IMR-90 (cell line): ENCODE results near the gene SCTR. TPM values are rescaled to one million over a fixed set of nuclear protein-coding genes. Genes with fewer than 3 reads are reported as not detected.

Experiments used
- ATAC-seq: fragments of 200-7000 bp; cut with Tn5 transposase; 2 replicates; pipeline ENCODE4 v1.9.1; 2020; ENCODE audit warnings: low read depth, mild to moderate bottlenecking, moderate library complexity
- BruUV-seq: library from RNA; stranded (reverse); fragments of 400-500 nt; replicated peaks from 2 replicates; lab custom pipeline; 2021; lab: Mats Ljungman, UMichigan
- CTCF ChIA-PET: fragments of 300-600 bp; formaldehyde crosslinking; extraction: SDS; loops from one replicate; lab custom pipeline; 2021; ENCODE audit warnings: antibody characterized with exemption; lab: Yijun Ruan, JAX
- POLR2A ChIA-PET: fragments of 300-600 bp; sonication (Branson Sonifier 250); formaldehyde crosslinking; loops from one replicate; lab custom pipeline; 2022; ENCODE audit warnings: antibody characterized with exemption; ENCODE audit not compliant: unreplicated experiment; lab: Charles Lee
- DNase-seq: peaks from one replicate; pipeline ENCODE4 v3.0.0; 2013
- H2AFZ ChIP-seq: replicated peaks from 2 replicates; pipeline ENCODE3; 2013; ENCODE audit warnings: low read length, mild to moderate bottlenecking; ENCODE audit not compliant: poor library complexity
- H2AK5ac ChIP-seq: 2 replicates; pipeline ENCODE4 v1.6.1; 2013; ENCODE audit warnings: low read depth, low read length, inconsistent platforms
- H2AK9ac ChIP-seq: replicated peaks from 2 replicates; pipeline ENCODE3; 2013; ENCODE audit warnings: mild to moderate bottlenecking, low read depth, low read length, moderate library complexity; ENCODE audit not compliant: poor library complexity
- H2BK120ac ChIP-seq: 2 replicates; pipeline ENCODE4 v1.6.1; 2013; ENCODE audit warnings: low read depth, low read length, inconsistent platforms
- H2BK15ac ChIP-seq: 3 replicates; pipeline ENCODE4 v1.6.1; 2013; ENCODE audit warnings: low read depth, low read length, inconsistent platforms
- H2BK20ac ChIP-seq: 2 replicates; pipeline ENCODE4 v1.6.1; 2013; ENCODE audit warnings: low read depth, mild to moderate bottlenecking, inconsistent platforms, low read length, moderate library complexity
- H2BK5ac ChIP-seq: 2 replicates; pipeline ENCODE4 v1.6.1; 2013; ENCODE audit warnings: mild to moderate bottlenecking, low read depth, low read length, inconsistent platforms; ENCODE audit not compliant: poor library complexity, severe bottlenecking
- H3K14ac ChIP-seq: replicated peaks from 2 replicates; pipeline ENCODE4 v1.6.1; 2013; ENCODE audit warnings: low read depth, low read length, inconsistent platforms
- H3K18ac ChIP-seq: 2 replicates; pipeline ENCODE4 v1.6.1; 2013; ENCODE audit warnings: low read depth, low read length, control low read depth
- H3K23ac ChIP-seq: 2 replicates; pipeline ENCODE4 v1.6.1; 2013; ENCODE audit warnings: low read depth, low read length, inconsistent platforms
- H3K27ac ChIP-seq: 2 replicates; pipeline ENCODE4 v1.5.1; 2013; ENCODE audit warnings: mild to moderate bottlenecking, control low read depth, low read length; ENCODE audit not compliant: insufficient read depth
- H3K27me3 ChIP-seq: 2 replicates; pipeline ENCODE4 v1.6.1; 2013; ENCODE audit warnings: low read length; ENCODE audit not compliant: control insufficient read depth, insufficient read depth
- H3K36me3 ChIP-seq: 2 replicates; pipeline ENCODE4 v1.6.1; 2013; ENCODE audit warnings: low read length, mixed read lengths; ENCODE audit not compliant: control insufficient read depth, insufficient read depth
- H3K4ac ChIP-seq: 2 replicates; pipeline ENCODE4 v1.6.1; 2013; ENCODE audit warnings: low read depth, low read length, inconsistent platforms
- H3K4me1 ChIP-seq: 2 replicates; pipeline ENCODE4 v1.6.1; 2013; ENCODE audit warnings: low read length, mixed read lengths; ENCODE audit not compliant: control insufficient read depth, insufficient read depth
- H3K4me2 ChIP-seq: 2 replicates; pipeline ENCODE4 v1.6.1; 2013; ENCODE audit warnings: low read depth, mild to moderate bottlenecking, control low read depth, low read length, moderate library complexity
- H3K4me3 ChIP-seq: 2 replicates; pipeline ENCODE4 v1.5.1; 2013; ENCODE audit warnings: low read depth, mild to moderate bottlenecking, control low read depth, low read length, moderate library complexity; ENCODE audit not compliant: insufficient read depth
- H3K56ac ChIP-seq: 2 replicates; pipeline ENCODE4 v1.6.1; 2013; ENCODE audit warnings: low read length, inconsistent platforms; ENCODE audit not compliant: insufficient read depth; ENCODE audit errors: extremely low read depth
- H3K79me1 ChIP-seq, 2 experiments: 2 replicates each; pipeline ENCODE4 v1.6.1; 2013; ENCODE audit warnings: low read length in 2 of 2, inconsistent platforms in 1 of 2, low read depth in 1 of 2
- H3K9ac ChIP-seq: 2 replicates; pipeline ENCODE4 v1.6.1; 2013; ENCODE audit warnings: low read depth, low read length, control low read depth
- H3K9me1 ChIP-seq: 2 replicates; pipeline ENCODE4 v1.6.1; 2013; ENCODE audit warnings: low read length, inconsistent platforms; ENCODE audit not compliant: insufficient read depth
- H3K9me3 ChIP-seq: 2 replicates; pipeline ENCODE4 v1.6.1; 2013; ENCODE audit warnings: low read length; ENCODE audit not compliant: control insufficient read depth, insufficient read depth
- H4K20me1 ChIP-seq: 2 replicates; pipeline ENCODE4 v1.6.1; 2013; ENCODE audit warnings: low read length, inconsistent platforms; ENCODE audit not compliant: insufficient read depth
- H4K5ac ChIP-seq: 2 replicates; pipeline ENCODE4 v1.6.1; 2013; ENCODE audit warnings: mild to moderate bottlenecking, low read depth, low read length, control low read depth
- H4K8ac ChIP-seq, 2 experiments: 2 replicates each; pipeline ENCODE4 v1.6.1; 2013; ENCODE audit warnings: low read depth in 2 of 2, low read length in 2 of 2, control low read depth in 1 of 2, inconsistent platforms in 1 of 2
- H4K91ac ChIP-seq: 2 replicates; pipeline ENCODE4 v1.6.1; 2013; ENCODE audit warnings: low read depth, low read length, inconsistent platforms; ENCODE audit not compliant: insufficient read depth
- BHLHE40 ChIP-seq: fragments of 150-350 bp; IDR thresholded peaks from 2 replicates; pipeline ENCODE4 v1.6.1; 2016; ENCODE audit warnings: mild to moderate bottlenecking, low read depth, low read length
- CEBPB ChIP-seq: IDR thresholded peaks from 2 replicates; pipeline ENCODE4 v1.6.1; 2012; ENCODE audit warnings: low read depth, low read length, improper control_type of control experiment
- CHD1 ChIP-seq: IDR thresholded peaks from 2 replicates; pipeline ENCODE4 v1.6.1; 2012; ENCODE audit warnings: low read depth, low read length, improper control_type of control experiment
- CTCF ChIP-seq: conservative IDR thresholded peaks from 2 replicates; pipeline ENCODE4 v1.5.1; 2012; ENCODE audit warnings: mild to moderate bottlenecking, low read depth, low read length, improper control_type of control experiment
- ELK1 ChIP-seq: fragments of 150-350 bp; IDR thresholded peaks from 2 replicates; pipeline ENCODE4 v1.6.1; 2016; ENCODE audit warnings: low read depth, mild to moderate bottlenecking, low read length, moderate library complexity, borderline replicate concordance
- FOS ChIP-seq: fragments of 150-350 bp; IDR thresholded peaks from 2 replicates; pipeline ENCODE4 v1.6.1; 2016; ENCODE audit warnings: low read depth, low read length
- MAFK ChIP-seq: IDR thresholded peaks from 2 replicates; pipeline ENCODE4 v1.6.1; 2012; ENCODE audit warnings: low read depth, low read length, improper control_type of control experiment
- MAZ ChIP-seq: IDR thresholded peaks from 2 replicates; pipeline ENCODE4 v1.6.1; 2012; ENCODE audit warnings: low read depth, mild to moderate bottlenecking, low read length, improper control_type of control experiment, moderate library complexity, borderline replicate concordance
- MXI1 ChIP-seq: IDR thresholded peaks from 2 replicates; pipeline ENCODE4 v1.6.1; 2012; ENCODE audit warnings: low read depth, mild to moderate bottlenecking, low read length, moderate library complexity, borderline replicate concordance
- NFE2L2 ChIP-seq: fragments of 150-350 bp; IDR thresholded peaks from 2 replicates; pipeline ENCODE4 v1.6.1; 2016; ENCODE audit warnings: low read depth, mild to moderate bottlenecking, low read length
- POLR2A ChIP-seq: IDR thresholded peaks from 2 replicates; pipeline ENCODE4 v1.6.1; 2012; ENCODE audit warnings: mild to moderate bottlenecking, low read depth, low read length
- RAD21 ChIP-seq: IDR thresholded peaks from 2 replicates; pipeline ENCODE4 v1.6.1; 2012; ENCODE audit warnings: low read length, improper control_type of control experiment
- RCOR1 ChIP-seq: IDR thresholded peaks from 2 replicates; pipeline ENCODE4 v1.6.1; 2012; ENCODE audit warnings: mild to moderate bottlenecking, low read length, improper control_type of control experiment; ENCODE audit not compliant: insufficient replicate concordance
- RFX5 ChIP-seq: IDR thresholded peaks from 2 replicates; pipeline ENCODE4 v1.8.0; 2012; ENCODE audit warnings: low read depth, mild to moderate bottlenecking, low read length, moderate library complexity
- SMC3 ChIP-seq: fragments of 150-350 bp; IDR thresholded peaks from 2 replicates; pipeline ENCODE4 v1.6.1; 2016; ENCODE audit warnings: low read depth, mild to moderate bottlenecking, antibody characterized with exemption, low read length, moderate library complexity
- USF2 ChIP-seq: fragments of 150-350 bp; IDR thresholded peaks from 2 replicates; pipeline ENCODE4 v1.6.1; 2017; ENCODE audit warnings: mild to moderate bottlenecking, antibody characterized with exemption, low read length, low read depth
- whole genome bisulfite sequencing, 2 experiments: methylation state at CpG; one replicate each; pipeline versions ENCODE4 v1.1.5 to v1.1.7; 2013; ENCODE audit warnings: missing lambda C conversion rate in 2 of 2; ENCODE audit not compliant: insufficient read length in 1 of 2; ENCODE audit errors: extremely low coverage in 2 of 2; 5-methylcytosine and 5-hydroxymethylcytosine counted together
- dilution Hi-C: fragments of 300-500 bp; cut with HindIII; formaldehyde crosslinking; loops from one replicate; pipeline ENCODE4 v1.14.3; 2018; ENCODE audit warnings: low sequenced_read_pairs; ENCODE audit not compliant: unreplicated experiment
- in situ Hi-C: fragments of 300-500 bp; cut with MboI; formaldehyde crosslinking; loops from 3 replicates; pipeline ENCODE4 v1.14.3; 2019; ENCODE audit warnings: low sequenced_read_pairs, inconsistent platforms, mixed read lengths
- intact Hi-C: fragments of 100-400 bp; cut with micrococcal nuclease; formaldehyde crosslinking; loops from 2 replicates; pipeline ENCODE4 v1.10.0; 2022
- polyA plus RNA-seq, 3 experiments: library from polyadenylated mRNA; depleted of rRNA; stranded (reverse); fragments of >200 nt; gene quantifications; 2 replicates each; pipeline ENCODE4 v1.2.3, GENCODE V29; 2012; ENCODE audit warnings: low replicate concordance in 1 of 3
- total RNA-seq: library from RNA; depleted of rRNA; stranded (reverse); fragments of >200 nt; gene quantifications from 2 replicates; pipeline ENCODE4 v1.2.3, GENCODE V29; 2012

Gene SCTR
- total and polyA plus RNA-seq, 2 of the 4 experiments (the other 2 are of a cell fraction), result not detected

- Histone ChIP-seq H3K9me1 (no peaks in the 10 kb centered on the region), H3K9ac (no peak overlapping the region), H3K79me1 (no peaks in the 10 kb centered on the region), H3K27me3 (peaks cover 28% of the 10 kb centered on the region), H3K23ac (no peak overlapping the region), H3K27ac (no peak overlapping the region), H3K4me2 (no peak overlapping the region), H2AFZ (no peak overlapping the region), H3K4me3 (no peak overlapping the region), H4K8ac (no peak overlapping the region), H3K4me1 (no peaks in the 10 kb centered on the region), H3K18ac (no peak overlapping the region), H2AK9ac (no peak overlapping the region), H2BK15ac (no peak overlapping the region), H2BK5ac (no peak overlapping the region), H3K9me3 (no peaks in the 10 kb centered on the region), H4K5ac (no peak overlapping the region), H3K4ac (no peak overlapping the region), H3K14ac (no peak overlapping the region), H2BK120ac (no peak overlapping the region), H2BK20ac (no peak overlapping the region), H3K36me3 (no peaks in the 10 kb centered on the region), H3K56ac (no peak overlapping the region), H4K20me1 (no peaks in the 10 kb centered on the region), H2AK5ac (no peak overlapping the region), H4K91ac (no peak overlapping the region)
- TF ChIP-seq POLR2A, result no peak
- no peak for TF ChIP-seq BHLHE40
- no peak for TF ChIP-seq MAFK
- TF ChIP-seq CHD1, result no peak
- no peak for TF ChIP-seq USF2
- TF ChIP-seq MXI1, result no peak
- no peak for TF ChIP-seq RAD21
- no peak for TF ChIP-seq MAZ
- TF ChIP-seq CTCF, result no peak
- no peak for TF ChIP-seq ELK1
- no peak for TF ChIP-seq NFE2L2
- no peak for TF ChIP-seq RFX5
- no peak for TF ChIP-seq SMC3
- no peak for TF ChIP-seq RCOR1
- no peak for TF ChIP-seq CEBPB
- no peak for TF ChIP-seq FOS
- no TSS peak for BruUV-seq
- ChIA-PET POLR2A (no interaction called here), CTCF (interaction anchor here (0.6 kb wide), 1 partner anchor 1115 kb away, joined by 3 read pairs; no protein-coding TSS in a partner anchor)
- in situ Hi-C loops, result no loop called here
- ATAC-seq (no peak), DNase-seq (no peak)
- intact Hi-C loops, result no loop called here
- whole genome bisulfite sequencing, 2 experiments, result no CpG with 5 or more reads among the region's 5 CpGs
- dilution Hi-C loops, result no loop called here
These were observed 40.9 kb downstream of the SCTR start for GRCh38 chr2:119483395-119483753.
